AML-193 (cell line): Measurements from ENCODE around the gene FAM193A.
"Not testable (repeated sequence)": the region's sequence is repeated elsewhere in the genome, so short reads cannot be mapped to it uniquely, and the experiment has no call there.

Source experiments
- DNase-seq, 2 experiments: peaks; one replicate each; lab custom pipeline; 2025; lab: John Stamatoyannopoulos, UW

The FAM193A gene

GRCh38 chr4:2650276-2650675 is 113.8 kb downstream of the FAM193A start:
- DNase-seq, result no peak

GRCh38 chr4:2651546-2651945 is 115.1 kb downstream of the FAM193A start:
- no peak for DNase-seq

GRCh38 chr4:2651998-2652397 is 115.6 kb downstream of the FAM193A start:
- no peak for DNase-seq

GRCh38 chr4:2652415-2653160 is 116.1 kb downstream of the FAM193A start:
- DNase-seq, result no peak

- DNase-seq, result no peak
These were observed 124.3 kb downstream of the FAM193A start for GRCh38 chr4:2660596-2661211.

- DNase-seq, result peak; percentile 11 to 12
These were observed 126.2 kb downstream of the FAM193A start for GRCh38 chr4:2662598-2662997.

GRCh38 chr4:2663275-2663674 is 126.8 kb downstream of the FAM193A start:
- no peak for DNase-seq

GRCh38 chr4:2666722-2667247 is 130.3 kb downstream of the FAM193A start:
- DNase-seq, result no peak

GRCh38 chr4:2667428-2667827 is 131.0 kb downstream of the FAM193A start:
- no peak for DNase-seq

- no peak for DNase-seq
These were observed 134.9 kb downstream of the FAM193A start for GRCh38 chr4:2671267-2671895.

GRCh38 chr4:2672082-2672481 is 135.6 kb downstream of the FAM193A start:
- DNase-seq, result no peak

- peak; percentile 48 to 64 for DNase-seq
These were observed 136.3 kb downstream of the FAM193A start for GRCh38 chr4:2672700-2673099.

GRCh38 chr4:2673157-2673556 is 136.7 kb downstream of the FAM193A start:
- no peak for DNase-seq

- not testable (repeated sequence) for DNase-seq
These were observed 143.3 kb downstream of the FAM193A start for GRCh38 chr4:2679762-2680161.

GRCh38 chr4:2684486-2684885 is 148.0 kb downstream of the FAM193A start:
- DNase-seq, result no peak

GRCh38 chr4:2685541-2685940 is 149.1 kb downstream of the FAM193A start:
- no peak for DNase-seq

GRCh38 chr4:2686379-2687265 is 150.2 kb downstream of the FAM193A start:
- DNase-seq, result no peak

- DNase-seq, result no peak
These were observed 151.8 kb downstream of the FAM193A start for GRCh38 chr4:2688281-2688680.

- DNase-seq, result no peak
These were observed 152.2 kb downstream of the FAM193A start for GRCh38 chr4:2688697-2689096.

- DNase-seq, result no peak
These were observed 152.7 kb downstream of the FAM193A start for GRCh38 chr4:2689114-2689513.

- DNase-seq, result no peak
These were observed 153.6 kb downstream of the FAM193A start for GRCh38 chr4:2689825-2690700.
